HEK293 (cell line): ENCODE data around the gene TCF7L2.

Source experiments
- CTCF ChIA-PET: fragments of 350-600 bp; formaldehyde crosslinking; extraction: SDS; loops from one replicate; lab custom pipeline; 2021; ENCODE audit warnings: antibody characterized with exemption; lab: Yijun Ruan, JAX
- POLR2A ChIA-PET: fragments of 300-600 bp; formaldehyde crosslinking; extraction: SDS; loops from one replicate; lab custom pipeline; 2020; ENCODE audit warnings: antibody characterized with exemption, inconsistent platforms; lab: Yijun Ruan, JAX
- H3K27ac ChIP-seq: fragments of 200-500 bp; sonication (Bioruptor generic); 2 replicates; pipeline ENCODE4 v1.5.1; 2014; ENCODE audit warnings: low read depth, low read length, control low read depth, inconsistent platforms; ENCODE audit errors: extremely low read depth
- H3K36me3 ChIP-seq, 2 experiments: fragments of 200-500 bp in 1 of 2; sonication (Bioruptor generic) in 1 of 2; 1 replicate in 1 of 2; 2 replicates in 1 of 2; pipeline ENCODE4 v1.5.1; 2014 to 2017; ENCODE audit warnings: inconsistent platforms in 2 of 2, low read length in 2 of 2; ENCODE audit not compliant: control insufficient read depth in 2 of 2, insufficient read depth in 1 of 2
- H3K4me1 ChIP-seq: fragments of 200-500 bp; sonication (Bioruptor generic); 2 replicates; pipeline ENCODE4 v1.5.1; 2014; ENCODE audit warnings: mild to moderate bottlenecking, low read length, inconsistent platforms; ENCODE audit not compliant: control insufficient read depth, insufficient read depth
- H3K4me3 ChIP-seq: 2 replicates; pipeline ENCODE4 v1.5.1; 2011; ENCODE audit warnings: low read depth, mild to moderate bottlenecking, control low read depth, low read length, moderate library complexity
- H3K9me3 ChIP-seq: fragments of 200-500 bp; sonication (Bioruptor generic); 2 replicates; pipeline ENCODE4 v1.5.1; 2014; ENCODE audit warnings: low read depth, low read length, inconsistent platforms; ENCODE audit not compliant: control insufficient read depth, insufficient read depth
- AEBP2 ChIP-seq: fragments of 450-650 bp; formaldehyde crosslinking; IDR thresholded peaks from 2 replicates; pipeline ENCODE4 v1.5.1; 2016; ENCODE audit warnings: missing biosample characterization, missing genetic modification characterization, borderline replicate concordance
- BCL6B ChIP-seq: fragments of 450-650 bp; formaldehyde crosslinking; IDR thresholded peaks from 2 replicates; pipeline ENCODE4 v1.5.1; 2017; ENCODE audit warnings: missing biosample characterization, missing genetic modification characterization
- FEZF1 ChIP-seq: fragments of 450-650 bp; formaldehyde crosslinking; IDR thresholded peaks from 2 replicates; pipeline ENCODE4 v1.5.1; 2016; ENCODE audit warnings: missing biosample characterization, missing genetic modification characterization
- IKZF3 ChIP-seq: fragments of 450-650 bp; IDR thresholded peaks from 2 replicates; pipeline ENCODE4 v1.5.0; 2018; ENCODE audit warnings: missing biosample characterization, mild to moderate bottlenecking, missing genetic modification characterization, moderate library complexity
- PRDM4 ChIP-seq: fragments of 450-650 bp; formaldehyde crosslinking; IDR thresholded peaks from 2 replicates; pipeline ENCODE4 v1.5.1; 2017; ENCODE audit warnings: missing biosample characterization, missing genetic modification characterization
- TSHZ1 ChIP-seq: fragments of 450-650 bp; formaldehyde crosslinking; IDR thresholded peaks from 2 replicates; pipeline ENCODE4 v1.5.1; 2016; ENCODE audit warnings: missing biosample characterization, missing genetic modification characterization, borderline replicate concordance
- YY1 ChIP-seq: fragments of 450-650 bp; formaldehyde crosslinking; IDR thresholded peaks from 2 replicates; pipeline ENCODE4 v1.5.1; 2018; ENCODE audit warnings: missing biosample characterization, missing genetic modification characterization
- ZBTB26 ChIP-seq: fragments of 450-650 bp; formaldehyde crosslinking; optimal IDR thresholded peaks from 2 replicates; pipeline ENCODE3; 2016; ENCODE audit warnings: missing biosample characterization, mild to moderate bottlenecking, missing genetic modification characterization
- ZNF138 ChIP-seq: fragments of 450-650 bp; formaldehyde crosslinking; IDR thresholded peaks from 2 replicates; pipeline ENCODE4 v1.5.1; 2016; ENCODE audit warnings: missing biosample characterization, missing genetic modification characterization, borderline replicate concordance
- ZNF175 ChIP-seq: fragments of 450-650 bp; formaldehyde crosslinking; IDR thresholded peaks from 2 replicates; pipeline ENCODE4 v1.5.1; 2016; ENCODE audit warnings: missing biosample characterization, missing genetic modification characterization
- ZNF211 ChIP-seq: fragments of 450-650 bp; formaldehyde crosslinking; IDR thresholded peaks from 2 replicates; pipeline ENCODE4 v1.5.1; 2016; ENCODE audit warnings: low read depth, missing biosample characterization, missing genetic modification characterization
- ZNF214 ChIP-seq: fragments of 450-650 bp; formaldehyde crosslinking; IDR thresholded peaks from 2 replicates; pipeline ENCODE4 v1.5.1; 2017; ENCODE audit warnings: missing biosample characterization, mild to moderate bottlenecking, missing genetic modification characterization, borderline replicate concordance
- ZNF221 ChIP-seq: fragments of 450-650 bp; formaldehyde crosslinking; IDR thresholded peaks from 2 replicates; pipeline ENCODE4 v1.5.1; 2017; ENCODE audit warnings: missing biosample characterization, missing genetic modification characterization, borderline replicate concordance
- ZNF239 ChIP-seq: fragments of 450-650 bp; formaldehyde crosslinking; IDR thresholded peaks from 2 replicates; pipeline ENCODE4 v1.5.1; 2016; ENCODE audit warnings: missing biosample characterization, missing genetic modification characterization
- ZNF274 ChIP-seq, 2 experiments: fragments of 200-500 bp in 1 of 2; fragments of 450-650 bp in 1 of 2; sonication (Bioruptor generic) in 1 of 2; formaldehyde crosslinking in 1 of 2; IDR thresholded peaks; 2 replicates each; pipeline versions ENCODE4 v1.5.1 to v1.6.1; 2014 to 2016; ENCODE audit warnings: borderline replicate concordance in 1 of 2, inconsistent platforms in 1 of 2, low read length in 1 of 2, missing biosample characterization in 1 of 2, missing genetic modification characterization in 1 of 2
- ZNF335 ChIP-seq: fragments of 450-650 bp; formaldehyde crosslinking; conservative IDR thresholded peaks from 2 replicates; pipeline ENCODE4 v1.5.1; 2016; ENCODE audit warnings: missing biosample characterization, missing genetic modification characterization
- ZNF521 ChIP-seq: fragments of 450-650 bp; formaldehyde crosslinking; IDR thresholded peaks from 2 replicates; pipeline ENCODE4 v1.5.1; 2017; ENCODE audit warnings: missing biosample characterization, mild to moderate bottlenecking, missing genetic modification characterization
- ZNF549 ChIP-seq: fragments of 450-650 bp; IDR thresholded peaks from 2 replicates; pipeline ENCODE4 v1.5.1; 2018; ENCODE audit warnings: missing biosample characterization, missing genetic modification characterization, mild to moderate bottlenecking, inconsistent platforms, moderate library complexity
- ZNF571 ChIP-seq: fragments of 450-650 bp; formaldehyde crosslinking; IDR thresholded peaks from 2 replicates; pipeline ENCODE4 v1.5.0; 2017; ENCODE audit warnings: missing biosample characterization, missing genetic modification characterization
- ZNF658 ChIP-seq: fragments of 450-650 bp; formaldehyde crosslinking; IDR thresholded peaks from 2 replicates; pipeline ENCODE4; 2016; ENCODE audit warnings: missing biosample characterization, missing genetic modification characterization
- ZNF785 ChIP-seq: fragments of 450-650 bp; formaldehyde crosslinking; IDR thresholded peaks from 2 replicates; pipeline ENCODE4 v1.5.1; 2016; ENCODE audit warnings: missing biosample characterization, missing genetic modification characterization
- ZNF830 ChIP-seq: fragments of 450-650 bp; IDR thresholded peaks from 2 replicates; pipeline ENCODE4 v1.5.0; 2018; ENCODE audit warnings: missing biosample characterization, missing genetic modification characterization, low read depth, mild to moderate bottlenecking, moderate library complexity
- ZNF843 ChIP-seq: fragments of 450-650 bp; formaldehyde crosslinking; IDR thresholded peaks from 2 replicates; pipeline ENCODE4 v1.5.1; 2016; ENCODE audit warnings: missing biosample characterization, missing genetic modification characterization

Gene TCF7L2

GRCh38 chr10:113041324-113041723 is 91.3 kb downstream of the TCF7L2 start:
- peaks cover 4% of the 10 kb centered on the region; the same call in 1 of the 2 replicates for H3K4me1 ChIP-seq
- peaks cover 6 to 7% of the 10 kb centered on the region in 2 experiments; a peak in 2 of 3 replicates for H3K36me3 ChIP-seq
- no peak overlapping the region for H3K27ac ChIP-seq
- no peak overlapping the region for H3K4me3 ChIP-seq
- TF ChIP-seq ZNF830 (tag by site-specific recombination) (no peak), ZNF549 (tag by site-specific recombination) (no peak), ZNF658 (no peak), ZNF274 (IDR thresholded peaks at IDR 0.05; ENCODE audit: low read length) (no peak), ZNF274 (tag by site-specific recombination; IDR thresholded peaks at IDR 0.05; ENCODE audit: borderline replicate concordance) (no peak), ZNF335 (tag by site-specific recombination) (no peak), ZNF211 (tag by site-specific recombination) (no peak), ZNF239 (tag by site-specific recombination) (no peak), ZNF221 (tag by site-specific recombination) (no peak), ZNF138 (no peak), BCL6B (tag by site-specific recombination) (no peak), YY1 (no peak), AEBP2 (tag by site-specific recombination) (no peak), PRDM4 (tag by site-specific recombination) (no peak), ZNF175 (tag by site-specific recombination) (no peak), ZBTB26 (tag by site-specific recombination) (no peak)
- TF ChIP-seq, all 188 proteins: peak for 0
- ChIA-PET POLR2A (interaction anchor here (0.6 kb wide), 1 partner anchor 34 kb away, joined by 3 read pairs; no protein-coding TSS in a partner anchor), CTCF (interaction anchor here (0.6 to 0.7 kb wide), 2 partner anchors 16 to 534 kb away, joined by 3 to 5 read pairs; no protein-coding TSS in a partner anchor)
- H3K9me3 ChIP-seq = no peaks in the 10 kb centered on the region

- TF ChIP-seq ZNF785 (tag by site-specific recombination) (no peak), TSHZ1 (tag by site-specific recombination) (no peak), ZNF214 (no peak), ZNF571 (tag by site-specific recombination) (no peak), ZNF843 (tag by site-specific recombination) (no peak), ZNF521 (tag by site-specific recombination) (no peak), IKZF3 (tag by site-specific recombination) (no peak), FEZF1 (no peak)
- CTCF ChIA-PET = interaction anchor here (0.6 to 0.7 kb wide), 2 partner anchors 17 to 533 kb away, joined by 3 to 5 read pairs; no protein-coding TSS in a partner anchor
- H3K4me1 ChIP-seq = peaks cover 6% of the 10 kb centered on the region
- H3K4me3 ChIP-seq = no peak overlapping the region
- H3K9me3 ChIP-seq = no peaks in the 10 kb centered on the region
- POLR2A ChIA-PET = interaction anchor here (0.6 kb wide), 1 partner anchor 33 kb away, joined by 3 read pairs; no protein-coding TSS in a partner anchor
- H3K27ac ChIP-seq = no peak overlapping the region
- peaks cover 6 to 7% of the 10 kb centered on the region in 2 experiments; a peak in 2 of 3 replicates for H3K36me3 ChIP-seq
Observed at GRCh38 chr10:113041841-113042750, 92.0 kb downstream of the TCF7L2 start.
